ENCODE measurements around the gene LRRC4C.
A peak's percentile ranks its signal among the peaks of the same experiment; 100 is the strongest.

Gene LRRC4C

GRCh38 chr11:41459465-41460401, at the start of gene LRRC4C:
TSS of gene LRRC4C (minus strand) at chr11:41459652.
- no peak for DNase-seq

DNA sequence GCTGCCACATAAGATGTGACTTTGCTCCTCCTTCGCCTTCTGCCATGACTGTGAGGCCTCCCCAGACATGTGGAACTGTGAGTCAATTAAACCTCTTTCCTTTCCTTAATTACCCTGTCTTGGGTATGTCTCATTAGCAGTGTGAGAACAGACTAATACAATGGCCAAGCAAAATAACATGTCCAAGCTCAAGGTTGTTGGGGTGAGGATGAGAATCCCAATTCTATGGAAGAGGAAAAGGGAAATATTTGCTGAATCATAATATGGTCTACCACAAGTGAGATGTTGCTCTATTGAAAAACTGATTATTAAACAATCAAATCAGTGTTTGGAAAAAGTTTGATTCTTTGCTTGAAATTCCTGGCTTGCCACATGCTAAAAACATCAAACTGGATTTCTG, 48.7 kb upstream of the LRRC4C start:
- DNase-seq: no peak

DNA sequence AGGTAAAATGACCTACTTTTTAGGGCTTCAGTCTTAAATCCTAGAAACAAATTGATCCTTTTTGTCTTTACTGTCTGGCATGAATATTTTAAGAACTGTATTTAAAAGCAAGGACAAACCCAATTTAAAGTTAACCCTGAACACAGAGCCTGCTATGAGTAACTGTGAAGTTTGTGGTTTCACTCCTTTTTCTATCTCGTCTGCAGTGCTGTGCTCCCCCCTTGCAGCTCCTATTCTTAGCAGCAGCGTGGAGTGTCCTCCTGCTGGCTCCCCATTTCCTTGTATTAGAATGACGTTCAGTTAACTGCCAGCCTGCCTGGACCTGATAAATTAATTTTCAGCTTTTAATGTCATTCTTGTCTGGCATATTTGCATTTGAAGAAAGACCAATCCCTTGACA, 40.0 kb upstream of the LRRC4C start:
- DNase-seq: no peak

DNA sequence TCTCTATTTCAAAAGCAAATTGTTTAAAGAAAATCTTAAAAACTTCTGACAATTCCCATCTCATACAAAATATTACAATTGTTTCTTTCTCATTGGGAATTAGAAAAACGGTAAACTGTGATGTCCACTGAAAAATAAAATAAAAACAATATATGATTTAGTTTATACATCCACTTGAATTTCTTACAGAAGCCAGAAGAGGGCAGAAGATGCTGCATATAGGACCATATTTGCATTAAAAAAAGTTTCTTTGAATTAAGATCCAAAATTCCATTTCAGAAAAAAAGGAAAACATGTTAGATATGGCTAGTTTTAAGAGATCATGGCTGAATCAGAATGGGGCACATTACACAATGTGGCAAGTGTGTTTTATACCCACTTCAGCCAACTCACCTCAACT, 39.3 kb upstream of the LRRC4C start:
- no peak for DNase-seq

DNA sequence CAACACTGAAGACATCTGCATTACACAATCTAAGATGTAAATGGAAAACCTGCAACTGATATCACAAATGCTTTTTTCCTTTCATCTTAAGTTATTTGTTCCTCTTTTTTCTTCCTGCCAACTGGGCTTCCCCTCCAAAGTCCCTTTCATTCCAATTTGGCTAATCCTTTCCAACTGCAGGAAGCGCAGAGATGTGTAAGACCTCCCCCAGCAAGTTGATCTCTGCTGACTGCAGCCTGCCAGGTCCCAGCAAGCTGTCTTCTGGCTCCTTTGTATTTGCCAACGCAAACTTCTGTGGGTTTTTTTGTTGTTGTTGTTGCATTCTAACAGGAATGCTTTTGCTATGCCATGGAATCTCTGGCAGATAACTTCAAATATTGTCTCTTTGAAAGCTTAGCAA, 38.5 kb upstream of the LRRC4C start:
- DNase-seq: no peak

GRCh38 chr11:41494716-41495115, 35.3 kb upstream of the LRRC4C start:
- no peak for DNase-seq

- no peak for DNase-seq
Measured at GRCh38 chr11:41486424-41486823, 27.0 kb upstream of the LRRC4C start.

- DNase-seq: no peak
Measured at GRCh38 chr11:41483956-41484355, 24.5 kb upstream of the LRRC4C start.

DNA sequence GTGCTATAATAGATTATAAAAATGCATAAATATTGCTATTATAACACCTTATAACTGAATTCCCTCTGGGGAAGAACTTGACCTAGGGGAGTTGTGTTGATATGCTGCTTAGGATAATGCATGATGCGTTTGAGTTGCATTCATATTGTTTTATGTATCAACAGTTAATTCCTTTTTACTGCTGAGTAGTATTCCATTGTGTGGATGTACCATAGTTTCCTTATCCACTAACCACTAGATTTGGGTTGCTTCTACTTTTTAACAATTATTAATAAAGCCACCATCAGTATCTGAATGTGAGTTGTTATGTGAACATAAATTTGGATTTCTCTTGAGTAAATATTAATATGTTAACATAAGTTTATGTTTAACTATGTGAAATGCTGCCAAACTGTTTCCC, 19.7 kb upstream of the LRRC4C start:
- DNase-seq: no peak

GRCh38 chr11:41461057-41461681, 1.7 kb upstream of the LRRC4C start:
- peak; percentile 4 for DNase-seq

DNA sequence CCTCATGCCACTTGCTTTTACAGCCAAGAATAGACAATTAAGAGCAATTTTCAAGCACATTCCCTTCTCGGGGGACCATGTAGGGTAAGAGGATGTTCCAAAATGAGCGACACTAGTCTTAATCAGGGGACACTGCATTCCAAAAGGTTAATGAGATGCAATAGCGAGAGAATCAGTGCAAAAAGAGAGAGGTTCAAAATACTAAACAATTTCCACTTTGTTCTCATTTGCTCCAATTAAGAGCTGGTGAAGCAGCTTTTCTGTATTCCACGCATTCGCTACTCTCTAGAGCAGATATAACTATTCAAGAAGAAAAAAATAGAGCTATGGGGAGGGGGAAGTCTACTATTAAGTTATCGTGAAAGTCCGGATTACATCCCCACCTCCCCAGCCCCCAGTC, 811 bp downstream of the LRRC4C start:
- DNase-seq: no peak

DNA sequence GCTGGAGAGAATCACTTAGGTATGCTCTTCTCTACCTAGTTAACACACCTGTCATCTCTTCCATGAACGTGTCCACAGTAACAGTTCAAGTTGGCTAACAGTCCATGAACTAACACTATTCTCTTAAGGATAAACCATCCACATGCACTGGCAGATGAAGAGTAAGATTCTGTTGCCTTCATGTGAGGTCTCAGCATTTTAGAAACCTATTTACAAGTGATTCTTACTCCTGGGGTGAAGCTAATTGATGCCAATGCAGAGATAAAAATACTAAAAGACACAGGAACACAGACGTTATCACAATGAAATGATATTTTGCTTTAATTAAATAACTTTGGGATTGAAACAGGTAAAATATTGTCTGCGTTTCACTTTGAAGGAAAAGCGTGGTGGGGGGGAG, 1.3 kb downstream of the LRRC4C start:
- no peak for DNase-seq

DNA sequence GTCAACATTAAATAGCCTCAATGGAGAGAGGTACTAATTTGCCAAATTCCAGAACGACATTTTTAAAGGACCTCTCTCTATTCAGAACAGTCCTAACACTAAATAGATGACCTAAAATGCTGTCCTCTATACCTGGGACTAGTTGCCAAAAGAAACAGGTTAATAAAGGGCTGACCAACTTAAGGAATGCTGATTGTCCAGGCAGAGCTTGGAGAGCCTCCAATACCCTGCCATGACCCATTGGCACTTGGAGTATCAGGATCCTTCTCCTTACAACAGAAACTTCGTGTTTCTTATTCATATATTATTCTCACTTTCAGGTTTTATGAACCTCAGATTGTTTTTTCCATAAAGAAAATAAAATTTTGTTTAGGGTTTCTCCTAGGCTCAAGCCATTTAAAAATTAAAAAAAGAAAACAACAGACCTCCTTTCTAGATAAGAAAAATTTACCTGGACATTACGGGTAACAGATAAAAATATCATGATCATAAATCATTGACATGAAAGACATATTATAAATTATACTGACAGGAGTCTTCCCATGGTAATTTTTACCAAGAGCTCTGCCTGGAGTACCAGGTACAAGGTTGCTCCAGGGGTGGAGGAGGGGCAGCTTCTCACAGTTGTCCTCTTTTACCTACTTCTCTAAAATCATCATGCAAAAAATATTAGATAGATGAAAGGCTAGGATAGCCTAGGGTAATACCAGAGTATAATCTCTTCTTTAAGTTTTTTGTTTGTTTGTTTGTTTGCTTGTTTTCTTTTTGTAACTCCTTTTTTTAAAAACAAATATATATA, 2.0 kb downstream of the LRRC4C start:
- DNase-seq: no peak

DNA sequence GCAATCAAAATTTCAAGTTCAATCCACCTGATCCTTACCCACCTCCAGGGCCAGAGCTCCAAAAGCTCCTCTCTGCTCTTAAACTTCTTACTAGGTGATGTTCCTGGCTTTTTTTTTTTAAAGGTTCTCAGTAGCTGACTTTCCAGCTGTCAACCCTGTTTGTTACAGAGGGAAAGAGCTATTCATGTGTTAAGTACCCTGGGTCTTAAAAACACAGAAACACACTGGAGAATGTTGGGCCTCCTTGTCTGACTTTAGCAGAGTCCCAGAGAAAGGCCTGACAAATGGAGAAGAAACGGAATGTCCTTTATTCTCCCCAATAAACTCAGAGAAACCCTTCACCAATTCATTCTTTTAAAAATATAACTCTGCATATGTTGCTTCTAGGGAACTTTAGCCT, 3.2 kb downstream of the LRRC4C start:
- no peak for DNase-seq

DNA sequence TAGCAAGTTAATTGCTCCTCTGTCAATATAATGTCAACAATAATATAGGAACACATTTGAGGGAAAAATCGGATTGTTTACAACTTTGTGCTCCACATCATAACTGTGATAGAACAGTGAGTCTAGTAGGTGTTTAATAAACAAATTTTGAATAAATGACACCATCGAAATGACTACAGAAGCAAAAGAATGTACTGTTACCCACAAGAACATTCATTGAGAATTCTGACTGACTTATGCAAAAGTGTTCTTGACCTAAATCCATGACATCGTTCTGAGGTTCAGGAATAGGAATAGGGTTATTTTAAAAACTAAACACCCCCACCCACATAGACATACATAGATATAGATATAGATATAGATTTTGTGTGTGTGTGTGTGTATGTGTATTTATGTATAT, 8.4 kb downstream of the LRRC4C start:
- no peak for DNase-seq

GRCh38 chr11:41449483-41450050, 9.9 kb downstream of the LRRC4C start:
- no peak for DNase-seq

- no peak for DNase-seq
Measured at GRCh38 chr11:41446566-41446965, 12.9 kb downstream of the LRRC4C start.

DNA sequence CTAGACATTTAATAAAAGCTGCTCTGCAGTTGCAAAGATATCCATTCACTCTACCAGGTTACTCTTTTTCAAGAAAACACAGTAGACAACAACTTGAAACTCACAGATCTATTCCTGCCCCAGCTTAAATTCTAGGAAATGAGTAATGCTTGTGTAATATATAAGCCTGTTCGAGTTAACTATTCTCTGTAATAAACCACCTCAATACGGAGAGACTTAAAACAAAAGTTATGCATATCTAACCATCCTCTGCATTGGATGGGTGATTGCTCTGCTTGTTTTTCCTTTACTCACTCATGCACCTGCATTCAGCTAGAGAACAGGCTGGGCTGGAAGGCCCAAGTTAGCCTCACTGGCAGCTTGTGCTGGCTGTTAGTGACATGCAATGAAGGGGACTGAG, 13.3 kb downstream of the LRRC4C start:
- DNase-seq: no peak

DNA sequence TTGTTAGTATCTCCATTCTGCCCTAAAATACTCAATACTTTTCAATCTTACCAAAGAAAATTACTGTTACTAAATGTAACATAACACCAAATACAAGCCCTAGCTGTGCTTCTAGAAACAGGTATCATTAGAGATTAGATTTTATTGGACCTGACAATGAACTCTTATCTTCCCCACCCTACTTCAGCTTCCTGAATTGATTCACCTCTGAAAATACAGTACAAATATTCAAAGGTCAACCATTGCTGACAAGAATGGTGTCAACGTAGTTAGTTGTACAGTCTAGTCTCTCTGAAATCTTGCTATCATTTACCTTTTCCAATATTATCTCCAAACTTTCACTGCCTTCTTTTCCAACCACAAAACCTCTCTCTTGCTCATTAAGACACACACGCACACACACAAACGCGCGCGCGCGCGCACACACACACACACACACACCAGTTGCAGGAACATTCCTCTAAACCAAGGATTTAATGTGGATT, 22.4 kb downstream of the LRRC4C start:
- no peak for DNase-seq

- DNase-seq: no peak
Measured at GRCh38 chr11:41435531-41435930, 23.9 kb downstream of the LRRC4C start.

DNA sequence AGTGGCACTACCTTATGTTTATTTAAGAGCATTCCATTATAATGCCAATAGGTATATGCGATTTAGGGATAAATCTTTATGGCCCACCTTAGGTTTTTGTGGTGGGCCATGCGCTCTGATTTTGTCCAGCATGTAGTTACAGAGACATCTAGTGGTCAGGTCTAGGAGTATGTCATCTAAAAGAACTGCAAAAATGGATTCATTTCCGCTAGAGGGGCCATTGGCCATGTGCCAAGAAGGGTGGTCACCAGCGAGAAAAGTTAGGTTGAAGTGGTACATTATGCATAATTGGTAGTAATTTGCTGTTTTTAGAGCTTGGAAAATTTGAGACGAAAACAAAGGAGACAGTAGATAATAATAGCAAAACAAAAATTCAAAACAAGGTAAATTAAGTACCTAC, 27.7 kb downstream of the LRRC4C start:
- DNase-seq: no peak

GRCh38 chr11:41419901-41420300, 39.6 kb downstream of the LRRC4C start:
- no peak for DNase-seq

- no peak for DNase-seq
Measured at GRCh38 chr11:41414771-41415440, 44.5 kb downstream of the LRRC4C start.

Measured in NCI-H510A treated with DMSO at 0.1 percent for 48 hours (cell line).